Mucosa of stomach (tissue), 1 donor: Measurements from ENCODE around the gene CAGE1.

ENCODE experiments used
- H3K27me3 ChIP-seq: one replicate; pipeline ENCODE4 v1.7.0; 2013; ENCODE audit warnings: mild to moderate bottlenecking, low read length; ENCODE audit not compliant: control insufficient read depth, insufficient read depth
- H3K36me3 ChIP-seq: one replicate; pipeline ENCODE4 v1.7.0; 2013; ENCODE audit warnings: low read length; ENCODE audit not compliant: control insufficient read depth, insufficient read depth
- H3K4me1 ChIP-seq: one replicate; pipeline ENCODE4 v1.7.0; 2013; ENCODE audit warnings: mild to moderate bottlenecking, low read length; ENCODE audit not compliant: control insufficient read depth, insufficient read depth
- H3K4me3 ChIP-seq: one replicate; pipeline ENCODE4 v1.7.0; 2013; ENCODE audit warnings: low read length
- H3K9ac ChIP-seq: one replicate; pipeline ENCODE4 v1.7.0; 2013; ENCODE audit warnings: mild to moderate bottlenecking, low read length, moderate library complexity
- H3K9me3 ChIP-seq: one replicate; pipeline ENCODE4 v1.7.0; 2013; ENCODE audit warnings: mild to moderate bottlenecking, low read length, moderate library complexity; ENCODE audit not compliant: control insufficient read depth
- donor health status: Pancreatic carcinoma.

The CAGE1 gene

DNA sequence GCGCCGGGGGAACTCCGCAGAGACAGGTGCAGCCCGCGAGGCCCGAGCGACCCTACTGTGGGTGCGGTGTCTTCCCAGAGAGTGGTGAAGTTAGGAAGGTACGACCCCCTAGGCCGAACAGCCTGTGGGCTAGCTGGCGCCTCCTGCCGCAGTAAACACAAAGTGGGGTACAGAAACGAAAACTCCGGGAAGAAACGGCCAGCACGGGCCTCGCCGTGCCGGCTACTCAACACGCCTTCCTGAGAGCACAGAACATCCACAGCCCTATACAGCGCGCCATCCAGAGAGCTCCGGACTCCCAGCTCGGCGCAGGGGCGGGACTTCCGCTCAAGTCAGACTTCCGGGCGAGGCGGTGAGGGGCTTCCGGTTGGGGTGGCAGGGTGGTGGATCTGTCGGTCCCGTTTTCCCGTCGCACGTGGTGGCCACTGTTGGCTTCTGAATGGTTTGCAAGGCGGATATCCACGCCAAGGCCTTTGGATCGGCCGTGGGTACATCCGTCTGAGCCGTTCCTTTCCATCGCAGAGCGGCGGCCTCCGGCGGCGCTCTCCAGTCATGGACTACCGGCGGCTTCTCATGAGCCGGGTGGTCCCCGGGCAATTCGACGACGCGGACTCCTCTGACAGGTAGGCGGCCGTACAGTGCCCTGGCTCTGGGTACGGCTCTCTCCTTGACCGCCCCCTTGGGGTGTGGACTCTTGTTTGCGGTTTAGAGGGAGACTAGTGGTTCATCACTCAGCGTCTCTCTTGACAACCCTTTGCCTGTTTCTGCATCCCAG, at the start of gene CAGE1, which contains the start of gene RIOK1:
TSS of gene CAGE1 (minus strand) at position 292 of the 775 bp plus-strand sequence. CDS start 2,569 bp downstream, outside the sequence.
TSS of gene RIOK1 (plus strand) at position 358 of the 775 bp plus-strand sequence. CDS start at position 553, 195 bp downstream.
- Histone ChIP-seq H3K9ac (peak within 1 kb of the TSS; percentile 86), H3K4me3 (peak within 1 kb of the TSS; percentile 78), H3K4me1 (peaks cover 12% of the 10 kb centered on the region), H3K36me3 (no peaks in the 10 kb centered on the region), H3K27me3 (no peaks in the 10 kb centered on the region), H3K9me3 (no peaks in the 10 kb centered on the region)

DNA sequence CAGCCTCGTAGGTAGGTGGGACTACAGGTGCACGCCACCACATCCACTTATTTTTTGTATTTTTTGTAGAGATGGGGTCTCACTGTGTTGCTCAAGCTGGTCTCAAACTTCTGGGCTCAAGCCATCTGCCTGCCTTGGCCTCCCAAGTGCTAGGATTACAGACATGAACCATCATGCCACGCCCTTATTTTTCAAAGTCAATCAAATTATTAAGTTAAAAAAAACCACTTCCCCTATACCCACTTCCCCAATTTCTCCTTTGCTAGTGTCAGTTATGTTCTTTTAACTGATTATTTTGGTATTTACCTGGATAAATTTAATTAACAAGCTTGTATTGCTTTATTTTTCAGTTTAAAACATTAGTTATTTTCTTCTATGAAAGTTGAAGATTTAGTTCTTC, 49.7 kb upstream of the CAGE1 start:
- Histone ChIP-seq H3K4me1 (no peaks in the 10 kb centered on the region), H3K4me3 (no peak overlapping the region), H3K36me3 (no peaks in the 10 kb centered on the region)

DNA sequence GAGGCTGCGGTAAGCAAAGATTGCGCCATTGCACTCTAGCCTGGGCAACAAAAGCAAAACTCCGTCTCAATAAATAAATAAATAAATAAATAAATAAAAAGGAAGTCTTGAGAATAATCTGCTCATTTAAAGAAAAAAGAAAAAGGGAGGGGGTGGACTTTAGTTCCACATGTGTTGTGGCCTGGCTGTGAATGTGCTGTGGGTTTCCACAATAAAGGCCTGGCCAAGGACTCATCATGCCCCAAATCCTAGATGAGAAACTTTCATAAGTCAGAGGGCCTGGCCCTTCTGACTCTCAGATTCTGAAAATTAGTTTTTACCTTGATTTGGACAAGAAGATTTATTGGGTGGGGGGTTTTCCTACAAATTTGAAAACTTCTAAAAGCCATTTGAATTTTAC, 48.5 kb upstream of the CAGE1 start:
- Histone ChIP-seq H3K9ac (no peak overlapping the region), H3K4me1 (no peaks in the 10 kb centered on the region), H3K36me3 (no peaks in the 10 kb centered on the region), H3K27me3 (no peaks in the 10 kb centered on the region), H3K9me3 (no peaks in the 10 kb centered on the region), H3K4me3 (no peak overlapping the region)

More for the DNA sequence above, 49.7 kb upstream of the CAGE1 start:
- H3K9ac ChIP-seq, result no peak overlapping the region
- H3K27me3 ChIP-seq, result no peaks in the 10 kb centered on the region
- H3K9me3 ChIP-seq, result no peaks in the 10 kb centered on the region

DNA sequence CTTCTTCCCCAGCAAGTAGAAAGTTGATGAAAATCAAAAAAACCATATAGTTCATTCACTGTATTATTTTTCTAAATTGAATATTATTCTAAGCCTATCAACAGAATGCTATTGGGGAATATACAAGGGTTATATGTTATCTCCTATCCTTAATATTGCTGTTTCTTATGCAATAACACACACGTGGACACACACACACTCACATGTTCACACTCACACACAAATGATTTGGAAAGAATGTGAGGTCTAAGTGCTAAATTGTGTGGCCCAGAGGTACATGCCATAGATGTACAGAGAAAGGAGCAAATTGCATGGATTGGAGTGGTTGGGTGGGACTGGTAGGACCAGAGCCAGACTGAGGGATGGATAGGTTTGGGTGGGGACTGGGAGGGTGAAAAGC, 45.1 kb upstream of the CAGE1 start:
- no peaks in the 10 kb centered on the region for H3K27me3 ChIP-seq
- H3K9me3 ChIP-seq, result no peaks in the 10 kb centered on the region
- H3K4me3 ChIP-seq, result no peak overlapping the region
- no peaks in the 10 kb centered on the region for H3K36me3 ChIP-seq
- peaks cover 18% of the 10 kb centered on the region for H3K4me1 ChIP-seq
- H3K9ac ChIP-seq, result no peak overlapping the region

DNA sequence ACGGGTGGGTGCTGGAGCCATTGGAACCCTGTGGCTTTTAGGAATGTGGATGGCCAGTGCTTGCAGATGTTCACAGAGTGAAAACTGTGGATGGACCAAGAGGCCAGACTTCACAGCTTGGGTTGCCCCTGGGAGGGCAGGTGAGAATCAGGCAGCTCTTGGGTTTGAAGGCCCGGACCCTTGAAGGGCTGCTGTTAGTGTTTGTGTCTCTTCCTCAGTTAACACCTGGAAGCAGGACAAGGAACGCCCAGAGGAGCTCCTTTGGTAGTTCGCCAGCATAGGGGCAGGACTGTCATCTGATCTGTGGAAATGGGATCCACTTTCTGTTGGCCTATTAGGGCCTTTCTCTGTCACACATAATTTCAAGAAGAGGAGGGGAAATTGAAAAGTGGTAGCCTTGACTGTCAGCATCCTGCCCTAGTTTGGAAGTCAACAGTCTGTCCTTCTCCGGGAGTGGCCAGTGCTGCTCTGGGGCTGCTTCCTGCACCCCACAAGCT, 43.6 kb upstream of the CAGE1 start:
- H3K4me1 ChIP-seq, result peaks cover 18% of the 10 kb centered on the region
- no peak overlapping the region for H3K4me3 ChIP-seq
- no peak overlapping the region for H3K9ac ChIP-seq
- H3K9me3 ChIP-seq, result no peaks in the 10 kb centered on the region
- no peaks in the 10 kb centered on the region for H3K27me3 ChIP-seq
- H3K36me3 ChIP-seq, result no peaks in the 10 kb centered on the region

DNA sequence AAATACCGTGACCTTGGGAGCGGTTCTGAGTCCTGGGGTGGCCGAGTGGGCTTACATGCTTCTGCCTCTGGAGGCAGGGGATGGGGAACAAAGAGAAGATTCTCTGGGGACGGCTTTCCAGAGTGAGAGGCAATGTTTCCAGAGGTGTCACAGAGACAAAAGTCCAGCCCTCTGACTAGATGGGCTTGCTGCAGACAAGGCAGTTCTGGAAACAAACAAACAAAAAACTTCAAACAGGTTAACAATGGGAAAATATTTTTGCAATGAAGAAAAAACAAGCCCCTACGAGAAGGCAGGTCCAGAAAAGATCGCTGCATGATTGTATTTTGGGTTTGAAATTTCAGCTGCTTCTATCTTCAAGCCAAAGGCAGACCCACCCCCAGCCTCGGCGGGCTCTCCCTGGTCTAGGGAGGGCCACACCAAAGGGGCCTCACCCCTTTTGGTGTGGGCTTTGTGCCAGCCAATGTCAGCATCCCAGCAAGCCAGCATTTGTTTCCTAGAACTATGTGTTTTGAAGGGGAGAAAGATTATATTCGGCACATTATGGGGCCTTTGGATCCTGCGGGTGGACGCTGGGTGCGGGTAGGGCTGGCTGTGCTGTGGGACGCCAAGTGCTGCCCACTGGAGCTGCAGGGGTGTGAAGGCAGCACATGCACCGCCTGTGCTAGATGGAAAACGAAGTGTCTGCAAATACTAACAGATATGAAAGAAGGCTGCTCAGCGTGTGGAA, 43.0 kb upstream of the CAGE1 start:
- peak overlapping the region; percentile 41 for H3K9ac ChIP-seq
- no peaks in the 10 kb centered on the region for H3K9me3 ChIP-seq
- H3K27me3 ChIP-seq, result no peaks in the 10 kb centered on the region
- H3K36me3 ChIP-seq, result no peaks in the 10 kb centered on the region
- peaks cover 18% of the 10 kb centered on the region for H3K4me1 ChIP-seq
- H3K4me3 ChIP-seq, result no peak overlapping the region

DNA sequence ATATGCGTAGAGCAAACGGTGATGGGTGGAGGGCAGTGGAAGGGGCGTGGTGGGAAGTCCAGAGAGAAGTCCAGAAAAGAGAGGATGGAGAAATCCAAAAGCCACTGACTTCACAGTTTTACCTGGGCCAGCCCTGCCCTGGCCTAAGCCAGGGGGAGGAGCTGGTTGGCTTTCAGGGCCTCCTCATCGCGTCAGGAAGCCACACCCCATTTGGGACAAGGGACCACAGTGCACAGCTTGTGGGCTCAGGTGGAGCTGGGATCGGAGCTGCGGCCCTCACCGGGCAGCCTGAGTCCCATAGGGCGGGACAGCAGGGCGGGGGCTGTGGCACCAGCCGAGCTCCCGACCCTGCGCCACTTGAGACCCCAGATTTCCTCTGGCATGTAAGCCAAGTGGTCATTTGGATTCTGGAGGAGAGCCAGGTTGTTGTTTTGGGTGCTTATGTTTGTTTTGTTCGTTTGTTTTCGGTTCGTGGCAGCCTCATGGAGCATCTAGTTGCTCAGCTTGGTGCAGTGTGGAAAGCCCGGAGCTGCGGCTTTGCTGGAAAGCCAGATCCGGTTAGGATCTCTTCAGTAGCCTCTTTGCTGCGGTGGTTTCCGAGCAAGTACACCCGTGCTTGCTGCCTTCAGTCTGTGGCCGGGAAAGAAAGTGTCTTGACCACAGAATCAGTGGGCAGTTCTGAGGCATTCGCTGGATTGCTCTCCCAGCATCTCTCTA, 42.3 kb upstream of the CAGE1 start:
- no peaks in the 10 kb centered on the region for H3K9me3 ChIP-seq
- peaks cover 18% of the 10 kb centered on the region for H3K4me1 ChIP-seq
- H3K9ac ChIP-seq, result peak overlapping the region; percentile 41
- no peaks in the 10 kb centered on the region for H3K27me3 ChIP-seq
- no peaks in the 10 kb centered on the region for H3K36me3 ChIP-seq
- no peak overlapping the region for H3K4me3 ChIP-seq

DNA sequence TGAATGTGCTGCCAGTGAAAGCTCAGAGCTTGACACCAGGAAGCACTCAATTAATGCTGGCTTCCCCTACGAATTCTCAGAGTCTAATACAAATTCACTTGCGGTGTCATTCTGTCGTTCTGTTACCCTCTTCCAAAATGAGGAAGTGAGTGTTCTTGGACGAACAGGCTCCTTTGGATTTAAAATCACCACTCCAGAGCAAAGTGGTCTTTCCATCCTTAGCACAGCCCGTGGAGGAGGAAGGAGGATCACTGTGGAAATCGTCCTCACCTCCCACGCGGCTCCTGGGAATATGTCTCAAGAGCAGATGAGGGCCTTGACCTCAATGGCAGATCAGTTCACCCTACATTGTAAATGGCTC, 41.8 kb upstream of the CAGE1 start:
- peak overlapping the region; percentile 20 for H3K9ac ChIP-seq
- H3K27me3 ChIP-seq, result no peaks in the 10 kb centered on the region
- H3K4me3 ChIP-seq, result no peak overlapping the region
- peaks cover 18% of the 10 kb centered on the region for H3K4me1 ChIP-seq
- no peaks in the 10 kb centered on the region for H3K36me3 ChIP-seq
- no peaks in the 10 kb centered on the region for H3K9me3 ChIP-seq

DNA sequence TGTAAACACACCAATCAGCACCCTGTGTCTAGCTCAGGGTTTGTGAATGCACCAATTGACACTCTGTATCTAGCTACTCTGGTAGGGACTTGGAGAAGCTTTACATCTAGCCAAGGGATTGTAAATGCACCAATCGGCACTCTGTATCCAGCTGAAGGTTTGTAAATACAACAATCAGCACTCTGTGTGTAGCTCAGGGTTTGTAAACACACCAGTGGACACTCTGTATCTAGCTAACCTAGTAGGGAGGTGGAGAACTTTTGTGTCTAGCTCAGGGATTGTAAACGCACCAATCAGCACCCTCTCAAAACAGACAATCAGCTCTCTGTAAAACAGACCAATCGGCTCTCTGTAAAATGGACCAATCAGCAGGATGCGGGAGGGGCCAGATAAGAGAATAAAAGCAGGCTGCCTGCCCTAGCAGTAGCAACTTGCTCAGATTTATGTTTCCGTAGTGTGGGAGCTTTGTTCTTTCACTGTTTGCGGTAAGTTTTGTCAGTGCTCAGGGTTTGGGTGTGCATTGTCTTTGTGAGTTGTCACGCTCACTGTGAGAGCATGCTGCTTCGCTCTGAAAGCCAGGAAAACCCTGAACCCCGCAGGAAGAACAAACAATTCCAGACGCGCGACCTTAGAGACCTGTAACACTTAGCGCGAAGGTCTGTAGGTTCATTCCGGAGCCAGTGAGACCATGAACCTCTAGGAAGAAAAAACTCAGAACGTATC, 37.1 kb upstream of the CAGE1 start:
- Histone ChIP-seq H3K27me3 (no peaks in the 10 kb centered on the region), H3K4me1 (peaks cover 8% of the 10 kb centered on the region), H3K36me3 (no peaks in the 10 kb centered on the region), H3K9me3 (no peaks in the 10 kb centered on the region), H3K4me3 (no peak overlapping the region), H3K9ac (no peak overlapping the region)

DNA sequence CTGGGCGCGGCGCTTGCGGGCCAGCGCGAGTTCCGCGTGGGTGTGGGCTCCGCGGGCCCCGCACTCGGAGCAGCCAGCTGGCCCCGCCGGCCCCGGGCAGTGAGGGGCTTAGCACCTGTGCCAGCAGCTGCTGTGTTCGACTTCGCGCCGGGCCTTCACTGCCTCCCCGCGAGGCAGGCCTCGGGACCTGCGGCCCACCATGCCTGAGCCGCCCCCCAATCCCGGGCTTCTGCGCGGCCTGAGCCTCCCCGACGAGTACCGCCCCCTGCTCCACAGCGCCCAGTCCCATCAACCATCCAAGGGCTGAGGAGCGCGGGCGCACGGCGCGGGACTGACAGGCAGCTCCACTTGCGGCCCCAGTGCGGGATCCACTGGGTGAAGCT, 36.3 kb upstream of the CAGE1 start:
- H3K4me3 ChIP-seq, result no peak overlapping the region
- H3K9me3 ChIP-seq, result no peaks in the 10 kb centered on the region
- no peaks in the 10 kb centered on the region for H3K4me1 ChIP-seq
- no peaks in the 10 kb centered on the region for H3K36me3 ChIP-seq
- no peaks in the 10 kb centered on the region for H3K27me3 ChIP-seq
- no peak overlapping the region for H3K9ac ChIP-seq

DNA sequence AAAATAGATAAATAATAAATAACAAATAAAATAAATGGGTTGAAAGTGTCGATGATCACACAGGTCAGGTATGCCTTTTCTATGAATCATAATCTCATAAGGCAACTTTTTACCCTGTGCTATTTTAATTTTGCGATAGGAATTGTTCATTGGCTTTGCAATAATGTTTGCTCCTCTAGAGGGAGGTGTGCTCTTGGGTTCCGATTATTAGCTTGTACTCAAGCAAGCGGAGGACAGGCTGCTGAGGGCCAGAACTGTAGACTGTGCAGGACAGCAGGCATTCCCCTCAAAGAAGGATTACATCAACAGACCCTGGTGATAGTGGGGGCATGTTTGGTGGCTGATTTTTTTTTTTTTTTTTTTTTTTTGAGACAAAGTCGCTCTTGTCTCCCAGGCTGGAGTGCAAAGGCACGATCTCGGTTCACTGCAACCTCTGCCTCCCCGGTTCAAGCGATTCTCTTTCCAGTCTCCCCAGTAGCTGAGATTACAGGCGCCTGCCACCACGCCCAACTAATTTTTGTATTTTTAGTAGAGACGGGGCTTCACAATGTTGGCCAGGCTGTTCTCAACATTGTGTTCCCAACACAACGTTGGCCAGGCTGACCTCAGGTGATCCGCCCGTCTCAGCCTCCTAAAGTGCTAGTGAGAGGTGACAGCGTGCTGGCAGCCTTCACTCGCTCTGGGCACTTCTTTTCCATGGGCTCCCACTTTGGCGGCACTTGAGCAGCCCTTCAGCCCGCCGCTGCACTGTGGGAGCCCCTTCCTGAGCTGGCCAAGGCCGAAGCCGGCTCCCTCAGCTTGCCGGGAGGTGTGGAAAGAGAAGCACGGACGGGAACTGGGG, 35.6 kb upstream of the CAGE1 start:
- Histone ChIP-seq H3K4me3 (no peak overlapping the region), H3K36me3 (no peaks in the 10 kb centered on the region), H3K27me3 (no peaks in the 10 kb centered on the region), H3K9me3 (no peaks in the 10 kb centered on the region), H3K4me1 (no peaks in the 10 kb centered on the region), H3K9ac (no peak overlapping the region)
